Fibroblast of the conjunctiva (primary cell): ENCODE results near the gene IFIT1.
"Not testable (repeated sequence)": the region's sequence is repeated elsewhere in the genome, so short reads cannot be mapped to it uniquely, and the experiment has no call there.

Source experiments
- DNase-seq: peaks from one replicate; pipeline ENCODE4 v3.0.0-alpha.2; 2010; ENCODE audit warnings: low read depth

Gene IFIT1

GRCh38 chr10:89440226-89441009, 48.0 kb downstream of the IFIT1 start:
- no peak for DNase-seq

- DNase-seq = no peak
Measured at GRCh38 chr10:89442289-89442688, 49.9 kb downstream of the IFIT1 start.

- DNase-seq = not testable (repeated sequence)
Measured at GRCh38 chr10:89444819-89445218, 52.4 kb downstream of the IFIT1 start.

- no peak for DNase-seq
Measured at GRCh38 chr10:89450901-89451300, 58.5 kb downstream of the IFIT1 start.

GRCh38 chr10:89452193-89452592, 59.8 kb downstream of the IFIT1 start:
- DNase-seq = no peak

GRCh38 chr10:89454561-89455347, 62.3 kb downstream of the IFIT1 start:
- no peak for DNase-seq
